ENCODE data around the gene SMIM45.

- no peak for TF ChIP-seq CTCF (conservative IDR thresholded peaks at IDR 0.05)
- no peak for TF ChIP-seq EZH2 (IDR thresholded peaks at IDR 0.05; ENCODE audit: low read depth)
These were observed 19.5 kb downstream of the SMIM45 start for GRCh38 chr22:41971431-41971830.

Data from PC-9 (cell line).